ENCODE data around the gene SLC25A29. TPM values are rescaled to one million over a fixed set of nuclear protein-coding genes. Genes with fewer than 3 reads are reported as not detected.

Gene SLC25A29
- polyA plus RNA-seq, 3 donors: 56.1 to 113 (median 98.0) TPM

DNA sequence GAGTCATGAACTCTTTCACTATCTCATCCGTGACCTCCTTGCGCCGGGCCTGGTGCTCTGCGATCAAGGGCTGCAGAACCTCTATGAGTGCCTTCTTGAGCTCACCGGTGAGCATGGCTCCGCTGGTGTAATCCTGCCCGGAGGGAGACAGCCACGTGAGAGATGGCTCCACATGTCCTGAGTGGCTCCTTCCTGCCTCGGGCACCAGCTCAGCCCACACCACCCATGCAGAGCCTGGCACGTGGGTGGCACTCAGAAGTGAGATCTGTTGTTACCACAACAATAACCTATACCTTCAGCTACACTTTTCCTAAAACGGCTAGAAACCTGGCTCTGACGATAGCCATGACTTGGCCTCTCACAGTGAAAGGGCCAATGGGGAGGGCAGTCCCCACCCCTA lies 28.7 kb upstream of the SLC25A29 start:
- DNase-seq: no peak

DNA sequence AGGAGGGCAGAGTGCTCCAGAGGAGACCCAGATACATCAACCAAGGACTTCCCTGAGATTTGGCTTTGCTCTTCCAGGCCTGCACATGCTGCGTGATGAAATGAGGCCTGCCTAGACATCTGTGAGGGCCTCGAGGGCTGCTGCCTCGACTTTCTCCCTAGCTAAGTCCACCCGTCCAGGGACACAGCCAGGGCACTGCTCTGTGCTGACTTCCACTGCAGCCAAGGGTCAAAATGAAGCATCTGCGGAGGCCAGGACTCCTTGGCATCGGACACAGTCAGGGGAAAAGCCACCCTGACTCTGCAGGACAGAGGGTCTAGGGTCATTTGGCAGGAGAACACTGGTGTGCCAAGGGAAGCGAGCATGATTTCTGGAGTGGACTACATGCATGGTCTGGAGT lies 27.6 kb upstream of the SLC25A29 start:
- no peak for DNase-seq

DNA sequence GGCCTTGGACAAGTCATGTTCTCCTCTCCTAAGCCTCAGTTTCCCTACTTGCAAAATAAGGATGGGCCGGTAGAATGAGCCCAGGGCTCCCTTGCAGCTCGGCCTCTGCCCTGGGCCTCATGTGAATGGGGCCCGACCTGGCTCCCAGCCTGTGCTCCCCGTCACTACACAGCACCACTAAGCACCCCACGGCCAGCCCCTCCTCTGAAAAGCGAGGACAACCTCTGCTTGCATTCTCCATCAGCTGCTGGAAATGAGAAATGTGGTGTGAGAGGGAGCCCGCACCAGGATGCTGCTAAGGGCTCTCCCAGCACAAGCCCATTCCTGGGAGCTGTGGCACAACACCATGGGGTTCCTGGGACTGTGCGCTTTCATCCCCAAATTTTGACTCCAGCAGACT lies 27.1 kb upstream of the SLC25A29 start:
- no peak for DNase-seq

- DNase-seq: peak; percentile 46
Observed at GRCh38 chr14:100332797-100333196, 26.6 kb upstream of the SLC25A29 start.

GRCh38 chr14:100332071-100332639 lies 25.9 kb upstream of the SLC25A29 start:
- no peak for DNase-seq

- DNase-seq: no peak
Observed at GRCh38 chr14:100330388-100330931, 24.2 kb upstream of the SLC25A29 start.

DNA sequence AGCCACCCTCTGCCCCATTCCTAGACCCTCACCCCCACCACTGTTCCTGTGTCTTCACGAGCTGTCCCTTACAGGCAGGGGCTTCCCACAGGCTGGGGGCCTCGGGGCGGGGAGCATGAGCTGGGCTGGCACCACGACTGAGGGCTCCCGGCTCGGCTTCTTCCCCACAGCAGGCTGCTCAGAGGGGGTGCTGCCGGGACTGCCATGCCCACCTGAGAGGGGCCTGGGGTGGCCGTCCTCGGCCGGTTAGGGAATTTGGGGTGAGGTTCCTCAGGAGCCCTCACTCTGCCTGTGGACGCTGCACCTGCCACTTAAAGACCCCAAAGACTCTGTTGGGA lies 23.7 kb upstream of the SLC25A29 start:
- no peak for DNase-seq

GRCh38 chr14:100329233-100330006 lies 23.2 kb upstream of the SLC25A29 start:
- DNase-seq: no peak

DNA sequence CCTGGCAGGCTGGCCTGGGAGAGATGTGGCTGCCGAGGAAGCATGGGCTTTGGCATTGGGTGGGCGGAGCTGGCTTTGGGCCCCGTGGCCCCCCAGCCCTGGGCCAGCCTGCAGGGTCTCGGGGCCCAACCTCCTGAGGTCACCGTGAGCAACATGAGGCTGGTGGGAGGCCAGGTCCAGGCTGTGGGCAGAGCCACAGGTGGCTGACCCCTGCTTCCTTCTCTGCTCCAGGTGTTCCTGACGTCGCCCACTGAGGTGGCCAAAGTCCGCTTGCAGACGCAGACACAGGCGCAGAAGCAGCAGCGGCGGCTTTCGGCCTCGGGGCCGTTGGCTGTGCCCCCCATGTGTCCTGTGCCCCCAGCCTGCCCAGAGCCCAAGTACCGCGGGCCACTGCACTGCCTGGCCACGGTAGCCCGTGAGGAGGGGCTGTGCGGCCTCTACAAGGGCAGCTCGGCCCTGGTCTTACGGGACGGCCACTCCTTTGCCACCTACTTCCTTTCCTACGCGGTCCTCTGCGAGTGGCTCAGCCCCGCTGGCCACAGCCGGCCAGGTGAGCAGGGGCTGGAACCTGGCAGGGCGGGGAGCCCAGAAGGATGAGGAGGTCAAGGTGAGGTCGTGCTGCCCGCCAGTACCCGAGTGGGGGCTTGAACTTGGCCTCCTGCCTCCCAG lies 22.4 kb upstream of the SLC25A29 start:
- DNase-seq: no peak

DNA sequence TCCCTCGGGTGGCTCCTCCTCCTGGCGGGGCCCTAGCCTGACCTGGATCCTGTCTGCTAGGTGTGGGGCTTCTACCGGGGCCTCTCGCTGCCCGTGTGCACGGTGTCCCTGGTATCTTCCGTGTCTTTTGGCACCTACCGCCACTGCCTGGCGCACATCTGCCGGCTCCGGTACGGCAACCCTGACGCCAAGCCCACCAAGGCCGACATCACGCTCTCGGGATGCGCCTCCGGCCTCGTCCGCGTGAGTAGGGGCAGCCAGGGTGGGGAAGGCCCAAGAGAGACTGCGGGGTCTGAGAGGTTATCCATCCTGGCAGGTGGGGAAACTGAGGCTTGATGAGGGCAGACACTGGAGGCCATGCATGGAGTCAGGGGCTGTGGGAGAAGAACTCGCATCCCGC lies 20.9 kb upstream of the SLC25A29 start:
- DNase-seq: no peak

- no peak for DNase-seq
Observed at GRCh38 chr14:100325958-100326357, 19.7 kb upstream of the SLC25A29 start.

DNA sequence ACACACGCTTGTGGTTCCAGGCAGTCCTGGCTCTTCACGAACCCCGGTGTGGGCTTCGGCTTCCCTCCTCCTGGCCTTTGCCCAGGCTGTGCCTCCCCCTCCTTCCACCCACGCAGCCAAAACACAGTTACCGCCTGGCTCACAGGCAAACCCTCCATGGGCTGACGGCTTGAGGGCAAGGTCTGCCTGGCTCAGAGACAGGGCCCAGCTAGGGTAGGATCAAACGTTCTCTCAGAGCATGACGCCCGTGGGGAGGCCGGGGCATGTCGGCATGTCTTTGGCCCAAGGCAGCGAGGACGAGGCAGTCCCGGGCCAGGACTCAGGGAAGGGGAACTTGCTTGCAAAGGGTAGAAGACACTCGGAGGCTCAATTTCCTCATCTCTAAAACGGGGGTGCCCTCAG lies 19.0 kb upstream of the SLC25A29 start:
- DNase-seq: no peak

- DNase-seq: no peak
Observed at GRCh38 chr14:100323942-100324307, 17.7 kb upstream of the SLC25A29 start.

DNA sequence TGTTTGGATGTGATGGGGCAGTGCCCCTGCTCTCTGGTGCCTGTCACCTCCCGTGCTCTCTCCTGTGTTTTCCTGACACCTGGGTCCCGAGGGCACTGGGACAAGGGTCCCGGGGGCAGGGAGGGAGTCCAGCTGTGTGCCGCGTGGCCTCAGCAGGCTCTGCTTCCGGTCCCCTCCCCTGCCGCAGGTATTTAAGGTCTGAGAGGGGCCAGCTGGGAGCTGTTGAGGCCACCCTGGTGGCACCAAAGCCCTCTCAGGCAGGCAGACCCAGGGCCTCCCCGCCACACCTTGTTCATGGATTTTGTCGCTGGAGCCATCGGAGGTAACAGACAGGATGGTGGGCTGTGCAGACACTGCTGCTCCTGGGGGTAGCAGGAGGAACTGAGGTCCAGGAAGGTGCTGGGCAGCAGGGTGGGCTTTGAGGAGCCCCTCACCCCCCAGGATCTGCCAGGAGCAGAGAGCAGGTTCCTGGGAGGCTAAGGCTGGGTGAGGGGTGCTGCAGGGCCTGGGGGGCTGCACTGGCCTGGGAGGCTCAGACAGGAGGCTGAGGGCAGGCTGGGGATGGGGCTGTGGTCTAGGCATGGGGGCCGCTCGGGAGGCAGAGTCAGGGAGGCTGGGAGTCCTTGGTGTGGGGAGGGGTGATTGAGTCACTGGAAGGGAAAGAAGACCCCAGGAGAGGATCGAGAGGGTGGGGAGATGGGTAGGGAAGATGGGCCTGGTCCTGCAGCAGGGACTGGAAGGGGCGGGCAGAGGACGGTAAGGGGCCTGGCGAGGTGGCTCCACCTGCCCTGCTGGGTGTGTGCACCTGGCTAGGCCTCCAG lies 17.1 kb upstream of the SLC25A29 start, which contains the start of gene SLC25A47:
SLC25A47 (plus strand) TSS at position 219 of the 821 bp plus-strand sequence; CDS start at position 295, 76 bp downstream.
- no peak for DNase-seq

DNA sequence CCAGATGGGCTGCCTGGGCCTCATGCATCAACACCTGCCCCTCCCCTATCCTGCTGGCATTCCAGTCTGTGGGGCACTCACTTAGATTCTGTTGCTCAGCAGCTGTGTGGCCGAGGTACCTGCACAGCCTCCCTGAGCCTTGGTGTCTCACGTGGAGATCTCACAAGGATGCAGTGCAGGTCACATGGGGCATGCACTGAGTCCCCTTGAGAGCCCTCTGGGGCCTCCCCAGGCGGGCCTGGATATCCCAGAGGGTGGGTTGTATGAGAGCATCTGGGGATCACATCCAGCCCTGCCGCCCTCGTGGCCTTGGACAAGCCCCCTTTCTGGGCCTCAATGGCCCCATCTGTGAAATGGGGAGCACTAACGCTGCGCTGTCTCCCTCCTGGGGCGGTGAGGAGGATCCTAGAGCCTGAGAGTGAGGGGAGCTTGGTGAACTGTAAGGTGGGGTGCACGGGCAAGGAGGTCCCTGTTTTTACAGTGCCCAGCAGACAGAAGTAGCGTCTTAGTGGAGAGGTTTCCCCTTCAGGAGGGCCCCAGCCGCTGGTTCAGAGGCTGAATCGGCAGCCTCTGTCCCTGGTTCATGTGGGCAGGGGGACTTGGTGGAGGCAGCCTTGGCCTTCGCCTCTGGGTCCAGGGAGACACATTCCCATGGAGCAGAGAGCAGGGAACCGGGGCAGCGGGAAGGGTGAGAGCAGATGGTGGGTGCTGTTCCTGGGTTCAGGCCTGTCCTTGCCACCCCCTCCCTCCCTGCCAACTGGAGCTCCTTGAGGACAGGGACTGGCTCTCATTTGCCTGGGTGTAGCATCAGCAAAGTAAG lies 16.1 kb upstream of the SLC25A29 start:
- DNase-seq: no peak

- DNase-seq: no peak
Observed at GRCh38 chr14:100321473-100322137, 15.4 kb upstream of the SLC25A29 start.

DNA sequence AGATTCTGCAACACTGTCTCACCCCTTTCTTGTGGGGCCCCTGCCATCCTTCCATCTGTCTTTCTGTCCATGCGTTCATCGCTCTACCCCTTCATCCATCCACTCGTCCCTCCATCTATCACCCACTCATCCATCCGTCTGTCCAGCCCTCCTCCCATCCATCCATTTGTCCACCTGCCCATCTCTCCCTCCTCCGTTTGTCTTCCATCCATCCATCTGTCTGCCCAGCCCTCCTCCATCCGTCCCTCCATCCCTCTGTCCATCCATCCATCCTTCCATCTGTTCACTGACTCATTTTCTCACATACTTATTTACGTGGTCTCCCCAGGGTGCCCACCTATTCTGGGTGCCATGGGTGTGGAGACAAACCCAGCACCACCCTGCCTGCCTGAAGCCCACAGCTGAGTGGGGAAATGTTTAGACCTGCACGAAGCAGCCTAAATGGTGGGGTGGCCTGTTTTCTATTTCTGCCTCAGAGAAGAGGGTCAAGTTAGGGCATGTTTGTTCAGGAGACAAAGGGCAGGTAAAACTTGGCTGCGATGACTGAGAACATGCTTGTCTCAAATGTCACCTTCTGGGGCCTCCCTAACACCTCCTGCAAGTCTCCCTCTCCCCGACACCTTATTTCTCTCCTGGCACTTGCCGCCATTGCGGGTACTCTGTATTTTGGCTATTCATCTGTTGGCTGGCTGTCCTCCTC lies 14.1 kb upstream of the SLC25A29 start:
- DNase-seq: no peak

DNA sequence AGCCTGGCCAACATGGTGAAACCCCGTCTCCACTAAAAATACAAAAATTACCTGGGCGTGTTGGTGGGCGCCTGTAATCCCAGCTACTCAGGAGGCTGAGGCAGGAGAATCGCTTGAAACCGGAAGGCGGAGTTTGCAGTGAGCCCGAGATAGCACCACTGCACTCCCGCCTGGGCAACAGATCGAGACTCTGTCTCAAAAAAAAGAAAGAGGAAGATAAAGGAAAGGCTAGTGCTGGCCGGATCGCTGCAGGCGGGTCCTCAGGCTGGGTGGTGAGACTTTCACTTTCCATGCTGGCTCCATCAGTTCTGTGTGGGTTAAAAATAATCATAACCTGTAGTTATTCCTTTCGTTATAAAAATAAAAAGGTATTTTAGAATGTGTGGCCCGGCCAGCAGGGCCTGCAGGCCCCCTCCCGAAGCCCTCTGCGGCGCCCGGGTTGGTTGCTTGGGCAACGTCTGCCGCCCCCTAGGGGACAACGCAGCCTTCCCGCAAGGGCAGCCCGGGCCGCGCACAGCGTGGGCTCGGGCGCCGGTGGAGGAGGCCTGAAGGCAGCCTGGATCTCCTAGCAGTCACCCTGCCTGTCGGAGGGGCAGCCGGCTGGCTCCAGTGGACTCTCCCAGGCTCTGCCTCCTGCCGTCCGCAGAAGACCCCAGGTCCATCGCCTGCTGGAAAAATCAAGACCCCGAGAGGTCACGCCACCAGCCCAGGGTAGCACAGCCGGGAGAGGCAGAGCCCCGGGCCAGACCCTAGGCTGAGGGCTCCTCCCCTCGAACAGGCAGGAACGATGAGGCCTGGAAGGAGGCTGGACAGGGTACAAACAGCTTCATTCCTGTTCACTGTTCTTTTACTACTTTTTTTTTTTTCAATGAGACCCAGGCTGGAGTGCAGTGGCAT lies 11.9 kb upstream of the SLC25A29 start:
- no peak for DNase-seq

DNA sequence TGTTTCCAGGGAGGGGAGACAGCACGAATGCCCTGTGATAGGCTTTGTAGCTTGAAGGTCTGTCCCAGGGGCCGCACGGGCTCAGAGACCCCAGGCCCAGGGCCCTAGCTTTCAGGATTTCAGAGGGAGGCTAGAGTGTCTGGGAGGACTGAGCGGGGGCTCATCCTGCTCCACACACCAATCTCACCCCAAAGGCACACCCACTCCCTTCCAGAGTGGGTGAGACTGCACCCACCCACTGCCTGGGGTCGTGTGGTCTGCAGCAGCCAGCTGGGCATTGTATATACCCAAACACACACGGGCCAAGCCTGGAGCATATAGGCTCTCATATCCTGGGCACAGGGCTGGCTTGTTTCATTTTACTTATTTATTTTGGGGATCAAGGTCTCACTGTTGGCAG lies 11.1 kb upstream of the SLC25A29 start:
- no peak for DNase-seq
